ENCODE measurements around the gene RBM25.

GRCh38 chr14:73027546-73027945, 30.8 kb upstream of the RBM25 start:
- TF ChIP-seq CTCF (IDR thresholded peaks at IDR 0.05) (no peak), POLR2A (IDR thresholded peaks at IDR 0.05) (no peak), POLR2AphosphoS5 (IDR thresholded peaks at IDR 0.05) (no peak)
